H9 (cell line): Measurements from ENCODE around the gene MAPT. TPM values are rescaled to one million over a fixed set of nuclear protein-coding genes. Genes with fewer than 3 reads are reported as not detected.

ENCODE experiments used
- DNase-seq: peaks from one replicate; pipeline ENCODE4 v3.0.0-alpha.2; 2017
- H2AFZ ChIP-seq: one replicate; pipeline ENCODE4 v1.6.1; 2013; ENCODE audit warnings: mild to moderate bottlenecking, low read length, control low read depth, moderate library complexity
- H2AK5ac ChIP-seq: 2 replicates; pipeline ENCODE4 v1.6.1; 2013; ENCODE audit warnings: low read length, control low read depth, mixed read lengths; ENCODE audit not compliant: insufficient read length
- H2BK120ac ChIP-seq: one replicate; pipeline ENCODE4 v1.6.1; 2013; ENCODE audit warnings: low read depth, mild to moderate bottlenecking, low read length, control low read depth, inconsistent platforms; ENCODE audit not compliant: poor library complexity, severe bottlenecking
- H2BK12ac ChIP-seq: 2 replicates; pipeline ENCODE4 v1.6.1; 2013; ENCODE audit warnings: low read length, control low read depth, mixed read lengths, low read depth; ENCODE audit not compliant: insufficient read length
- H2BK15ac ChIP-seq: 2 replicates; pipeline ENCODE4 v1.6.1; 2013; ENCODE audit warnings: low read depth, low read length, control low read depth
- H2BK20ac ChIP-seq: one replicate; pipeline ENCODE4 v1.6.1; 2013; ENCODE audit warnings: low read depth, mild to moderate bottlenecking, low read length, control low read depth, inconsistent platforms; ENCODE audit not compliant: poor library complexity, severe bottlenecking
- H2BK5ac ChIP-seq: 2 replicates; pipeline ENCODE4 v1.6.1; 2013; ENCODE audit warnings: low read length, control low read depth, mixed read lengths; ENCODE audit not compliant: insufficient read length
- H3K14ac ChIP-seq: 2 replicates; pipeline ENCODE4 v1.6.1; 2013; ENCODE audit warnings: low read length, control low read depth; ENCODE audit not compliant: insufficient read depth
- H3K18ac ChIP-seq: 2 replicates; pipeline ENCODE4 v1.6.1; 2013; ENCODE audit warnings: low read depth, mild to moderate bottlenecking, mixed read lengths, low read length, control low read depth; ENCODE audit not compliant: insufficient read length
- H3K23ac ChIP-seq: 2 replicates; pipeline ENCODE4 v1.6.1; 2013; ENCODE audit warnings: low read length, control low read depth, mixed read lengths, low read depth; ENCODE audit not compliant: insufficient read length
- H3K23me2 ChIP-seq: 2 replicates; pipeline ENCODE4 v1.6.1; 2013; ENCODE audit warnings: low read depth, mild to moderate bottlenecking, mixed read lengths, low read length, control low read depth; ENCODE audit not compliant: insufficient read length, poor library complexity, severe bottlenecking
- H3K27ac ChIP-seq: 2 replicates; pipeline ENCODE4 v1.5.1; 2013; ENCODE audit warnings: low read length, control low read depth, mixed read lengths, low read depth; ENCODE audit not compliant: insufficient read length
- H3K27me3 ChIP-seq: 2 replicates; pipeline ENCODE4 v1.6.1; 2013; ENCODE audit warnings: low read length, control low read depth, inconsistent platforms; ENCODE audit not compliant: insufficient read depth
- H3K4ac ChIP-seq: 2 replicates; pipeline ENCODE4 v1.6.1; 2013; ENCODE audit warnings: low read depth, mild to moderate bottlenecking, control low read depth, inconsistent platforms, low read length, moderate library complexity
- H3K4me1 ChIP-seq: 2 replicates; pipeline ENCODE4 v1.6.1; 2013; ENCODE audit warnings: low read length, control low read depth, inconsistent platforms; ENCODE audit not compliant: insufficient read depth
- H3K4me2 ChIP-seq: 2 replicates; pipeline ENCODE4 v1.6.1; 2013; ENCODE audit warnings: low read length, control low read depth, mixed read lengths; ENCODE audit not compliant: insufficient read length, insufficient read depth
- H3K56ac ChIP-seq: 2 replicates; pipeline ENCODE4 v1.6.1; 2013; ENCODE audit warnings: low read depth, mild to moderate bottlenecking, mixed read lengths, low read length, control low read depth; ENCODE audit not compliant: insufficient read length
- H3K79me1 ChIP-seq: 2 replicates; pipeline ENCODE4 v1.6.1; 2013; ENCODE audit warnings: low read depth, mild to moderate bottlenecking, moderate library complexity, low read length, control low read depth, inconsistent platforms; ENCODE audit not compliant: insufficient read depth, poor library complexity, severe bottlenecking
- H3K79me2 ChIP-seq: 2 replicates; pipeline ENCODE4 v1.6.1; 2013; ENCODE audit warnings: low read length, control low read depth, inconsistent platforms; ENCODE audit not compliant: insufficient read depth
- H3K9ac ChIP-seq: 2 replicates; pipeline ENCODE4 v1.6.1; 2013; ENCODE audit warnings: low read length, control low read depth, mixed read lengths; ENCODE audit not compliant: insufficient read length; ENCODE audit errors: extremely low read depth
- H3K9me3 ChIP-seq: one replicate; pipeline ENCODE4 v1.6.1; 2013; ENCODE audit warnings: low read depth, low read length, inconsistent platforms; ENCODE audit not compliant: control insufficient read depth
- H3T11ph ChIP-seq: one replicate; pipeline ENCODE4 v1.6.1; 2013; ENCODE audit warnings: mild to moderate bottlenecking, low read length, control low read depth, inconsistent platforms
- H4K20me1 ChIP-seq: one replicate; pipeline ENCODE4 v1.6.1; 2013; ENCODE audit not compliant: control insufficient read depth, insufficient read length, insufficient read depth
- H4K5ac ChIP-seq: 2 replicates; pipeline ENCODE4 v1.6.1; 2013; ENCODE audit warnings: low read depth, mild to moderate bottlenecking, mixed read lengths, low read length, control low read depth; ENCODE audit not compliant: insufficient read length
- H4K8ac ChIP-seq: replicated peaks from 2 replicates; pipeline ENCODE4 v1.6.1; 2013; ENCODE audit warnings: low read length, control low read depth, mixed read lengths, low read depth; ENCODE audit not compliant: insufficient read length
- H4K91ac ChIP-seq: 2 replicates; pipeline ENCODE4 v1.6.1; 2013; ENCODE audit warnings: low read depth, mild to moderate bottlenecking, moderate library complexity, mixed read lengths, low read length, control low read depth; ENCODE audit not compliant: insufficient read length
- H3K27ac Mint-ChIP-seq, 3 experiments: 2 replicates in 2 of 3; 3 replicates in 1 of 3; pipeline ENCODE4 v1.8.0; 2020 to 2021; ENCODE audit warnings: mixed read lengths in 3 of 3, mild to moderate bottlenecking in 1 of 3, moderate library complexity in 1 of 3
- H3K27me3 Mint-ChIP-seq: 2 replicates; pipeline ENCODE4 v1.8.0; 2021; ENCODE audit warnings: low read depth, mild to moderate bottlenecking, moderate library complexity, mixed read lengths
- H3K36me3 Mint-ChIP-seq, 3 experiments: 2 replicates in 2 of 3; 3 replicates in 1 of 3; pipeline ENCODE4 v1.8.0; 2020 to 2021; ENCODE audit warnings: low read depth in 3 of 3, mixed read lengths in 3 of 3; ENCODE audit not compliant: insufficient read depth in 1 of 3
- H3K4me1 Mint-ChIP-seq, 2 experiments: 2 replicates each; pipeline ENCODE4 v1.8.0; 2020; ENCODE audit warnings: mixed read lengths in 2 of 2
- H3K4me3 Mint-ChIP-seq, 2 experiments: 2 replicates in 1 of 2; 3 replicates in 1 of 2; pipeline ENCODE4 v1.8.0; 2020 to 2021; ENCODE audit warnings: mild to moderate bottlenecking in 2 of 2, mixed read lengths in 2 of 2, moderate library complexity in 1 of 2
- H3K9me3 Mint-ChIP-seq, 2 experiments: 2 replicates in 1 of 2; 3 replicates in 1 of 2; pipeline ENCODE4 v1.8.0; 2020; ENCODE audit warnings: mild to moderate bottlenecking in 2 of 2, mixed read lengths in 2 of 2, moderate library complexity in 1 of 2
- CTCF ChIP-seq: fragments of 200-600 bp; sonication (generic); conservative IDR thresholded peaks from 3 replicates; pipeline ENCODE4 v1.8.0; 2021; ENCODE audit warnings: antibody characterized with exemption, mild to moderate bottlenecking
- WGBS: extraction: QIAGEN DNeasy Blood & Tissue Kit; methylation state at CpG from one replicate; pipeline ENCODE4 v1.1.7; 2013; ENCODE audit warnings: missing lambda C conversion rate, low lambda C conversion rate, mixed read lengths; ENCODE audit not compliant: insufficient read length; ENCODE audit errors: extremely low coverage; 5-methylcytosine and 5-hydroxymethylcytosine counted together
- total RNA-seq: library from RNA; stranded (reverse); gene quantifications from 2 replicates; pipeline ENCODE4 v1.2.1, GENCODE V29; 2021

MAPT gene
- total RNA-seq, 1 experiment from 2014 or later = 1.6 TPM

- Histone ChIP-seq H3K27ac (no peak overlapping the region), H3K4me2 (no peak overlapping the region), H3K56ac (no peak overlapping the region), H4K20me1 (no peaks in the 10 kb centered on the region), H2BK12ac (no peak overlapping the region), H4K5ac (no peak overlapping the region), H2BK120ac (no peak overlapping the region), H2BK15ac (no peak overlapping the region), H3K18ac (no peak overlapping the region), H3K23ac (no peak overlapping the region), H3K4ac (no peak overlapping the region), H3K23me2 (no peaks in the 10 kb centered on the region), H3K9me3 (no peaks in the 10 kb centered on the region), H3K14ac (no peak overlapping the region), H4K8ac (no peak overlapping the region), H3K27me3 (no peaks in the 10 kb centered on the region), H2AFZ (no peak overlapping the region), H3K79me1 (no peaks in the 10 kb centered on the region), H2AK5ac (no peak overlapping the region), H3K9ac (no peak overlapping the region), H2BK20ac (no peak overlapping the region), H3K79me2 (no peaks in the 10 kb centered on the region), H2BK5ac (no peak overlapping the region), H4K91ac (no peak overlapping the region), H3T11ph (no peak overlapping the region), H3K4me1 (0 out of 2 replicates have a peak, but pooled peaks cover 2% of the 10 kb centered on the region)
- Mint-ChIP-seq H3K36me3 (no peaks in the 10 kb centered on the region), H3K27ac (no peak overlapping the region; a peak in 1 of 7 replicates), H3K4me1 (peaks cover 35 to 44% of the 10 kb centered on the region in 2 experiments), H3K27me3 (peaks cover 3% of the 10 kb centered on the region; the same call in 1 of the 2 replicates), H3K9me3 (0 out of 5 replicates have a peak, but pooled peaks cover 0 to under 1% of the 10 kb centered on the region in 2 experiments), H3K4me3 (no peak overlapping the region)
- no CpG with 5 or more reads among the region's 8 CpGs for WGBS
- no peak for TF ChIP-seq CTCF
- DNase-seq = no peak
These were observed 26.7 kb upstream of the MAPT start for GRCh38 chr17:45867702-45868101.
